H9 (cell line): ENCODE results near the gene GJE1. TPM values are rescaled to one million over a fixed set of nuclear protein-coding genes. Genes with fewer than 3 reads are reported as not detected.

ENCODE experiments used
- DNase-seq: peaks from one replicate; pipeline ENCODE4 v3.0.0-alpha.2; 2017
- H2AFZ ChIP-seq: one replicate; pipeline ENCODE4 v1.6.1; 2013; ENCODE audit warnings: mild to moderate bottlenecking, low read length, control low read depth, moderate library complexity
- H2AK5ac ChIP-seq: 2 replicates; pipeline ENCODE4 v1.6.1; 2013; ENCODE audit warnings: low read length, control low read depth, mixed read lengths; ENCODE audit not compliant: insufficient read length
- H2BK120ac ChIP-seq: one replicate; pipeline ENCODE4 v1.6.1; 2013; ENCODE audit warnings: low read depth, mild to moderate bottlenecking, low read length, control low read depth, inconsistent platforms; ENCODE audit not compliant: poor library complexity, severe bottlenecking
- H2BK12ac ChIP-seq: 2 replicates; pipeline ENCODE4 v1.6.1; 2013; ENCODE audit warnings: low read length, control low read depth, mixed read lengths, low read depth; ENCODE audit not compliant: insufficient read length
- H2BK15ac ChIP-seq: 2 replicates; pipeline ENCODE4 v1.6.1; 2013; ENCODE audit warnings: low read depth, low read length, control low read depth
- H2BK20ac ChIP-seq: one replicate; pipeline ENCODE4 v1.6.1; 2013; ENCODE audit warnings: low read depth, mild to moderate bottlenecking, low read length, control low read depth, inconsistent platforms; ENCODE audit not compliant: poor library complexity, severe bottlenecking
- H2BK5ac ChIP-seq: 2 replicates; pipeline ENCODE4 v1.6.1; 2013; ENCODE audit warnings: low read length, control low read depth, mixed read lengths; ENCODE audit not compliant: insufficient read length
- H3K14ac ChIP-seq: 2 replicates; pipeline ENCODE4 v1.6.1; 2013; ENCODE audit warnings: low read length, control low read depth; ENCODE audit not compliant: insufficient read depth
- H3K18ac ChIP-seq: 2 replicates; pipeline ENCODE4 v1.6.1; 2013; ENCODE audit warnings: low read depth, mild to moderate bottlenecking, mixed read lengths, low read length, control low read depth; ENCODE audit not compliant: insufficient read length
- H3K23ac ChIP-seq: 2 replicates; pipeline ENCODE4 v1.6.1; 2013; ENCODE audit warnings: low read length, control low read depth, mixed read lengths, low read depth; ENCODE audit not compliant: insufficient read length
- H3K23me2 ChIP-seq: 2 replicates; pipeline ENCODE4 v1.6.1; 2013; ENCODE audit warnings: low read depth, mild to moderate bottlenecking, mixed read lengths, low read length, control low read depth; ENCODE audit not compliant: insufficient read length, poor library complexity, severe bottlenecking
- H3K27ac ChIP-seq: 2 replicates; pipeline ENCODE4 v1.5.1; 2013; ENCODE audit warnings: low read length, control low read depth, mixed read lengths, low read depth; ENCODE audit not compliant: insufficient read length
- H3K27me3 ChIP-seq: 2 replicates; pipeline ENCODE4 v1.6.1; 2013; ENCODE audit warnings: low read length, control low read depth, inconsistent platforms; ENCODE audit not compliant: insufficient read depth
- H3K4ac ChIP-seq: 2 replicates; pipeline ENCODE4 v1.6.1; 2013; ENCODE audit warnings: low read depth, mild to moderate bottlenecking, control low read depth, inconsistent platforms, low read length, moderate library complexity
- H3K4me1 ChIP-seq: 2 replicates; pipeline ENCODE4 v1.6.1; 2013; ENCODE audit warnings: low read length, control low read depth, inconsistent platforms; ENCODE audit not compliant: insufficient read depth
- H3K4me2 ChIP-seq: 2 replicates; pipeline ENCODE4 v1.6.1; 2013; ENCODE audit warnings: low read length, control low read depth, mixed read lengths; ENCODE audit not compliant: insufficient read length, insufficient read depth
- H3K56ac ChIP-seq: 2 replicates; pipeline ENCODE4 v1.6.1; 2013; ENCODE audit warnings: low read depth, mild to moderate bottlenecking, mixed read lengths, low read length, control low read depth; ENCODE audit not compliant: insufficient read length
- H3K79me1 ChIP-seq: 2 replicates; pipeline ENCODE4 v1.6.1; 2013; ENCODE audit warnings: low read depth, mild to moderate bottlenecking, moderate library complexity, low read length, control low read depth, inconsistent platforms; ENCODE audit not compliant: insufficient read depth, poor library complexity, severe bottlenecking
- H3K79me2 ChIP-seq: 2 replicates; pipeline ENCODE4 v1.6.1; 2013; ENCODE audit warnings: low read length, control low read depth, inconsistent platforms; ENCODE audit not compliant: insufficient read depth
- H3K9ac ChIP-seq: 2 replicates; pipeline ENCODE4 v1.6.1; 2013; ENCODE audit warnings: low read length, control low read depth, mixed read lengths; ENCODE audit not compliant: insufficient read length; ENCODE audit errors: extremely low read depth
- H3K9me3 ChIP-seq: one replicate; pipeline ENCODE4 v1.6.1; 2013; ENCODE audit warnings: low read depth, low read length, inconsistent platforms; ENCODE audit not compliant: control insufficient read depth
- H3T11ph ChIP-seq: one replicate; pipeline ENCODE4 v1.6.1; 2013; ENCODE audit warnings: mild to moderate bottlenecking, low read length, control low read depth, inconsistent platforms
- H4K20me1 ChIP-seq: one replicate; pipeline ENCODE4 v1.6.1; 2013; ENCODE audit not compliant: control insufficient read depth, insufficient read length, insufficient read depth
- H4K5ac ChIP-seq: 2 replicates; pipeline ENCODE4 v1.6.1; 2013; ENCODE audit warnings: low read depth, mild to moderate bottlenecking, mixed read lengths, low read length, control low read depth; ENCODE audit not compliant: insufficient read length
- H4K8ac ChIP-seq: replicated peaks from 2 replicates; pipeline ENCODE4 v1.6.1; 2013; ENCODE audit warnings: low read length, control low read depth, mixed read lengths, low read depth; ENCODE audit not compliant: insufficient read length
- H4K91ac ChIP-seq: 2 replicates; pipeline ENCODE4 v1.6.1; 2013; ENCODE audit warnings: low read depth, mild to moderate bottlenecking, moderate library complexity, mixed read lengths, low read length, control low read depth; ENCODE audit not compliant: insufficient read length
- H3K27ac Mint-ChIP-seq, 3 experiments: 2 replicates in 2 of 3; 3 replicates in 1 of 3; pipeline ENCODE4 v1.8.0; 2020 to 2021; ENCODE audit warnings: mixed read lengths in 3 of 3, mild to moderate bottlenecking in 1 of 3, moderate library complexity in 1 of 3
- H3K27me3 Mint-ChIP-seq: 2 replicates; pipeline ENCODE4 v1.8.0; 2021; ENCODE audit warnings: low read depth, mild to moderate bottlenecking, moderate library complexity, mixed read lengths
- H3K36me3 Mint-ChIP-seq, 3 experiments: 2 replicates in 2 of 3; 3 replicates in 1 of 3; pipeline ENCODE4 v1.8.0; 2020 to 2021; ENCODE audit warnings: low read depth in 3 of 3, mixed read lengths in 3 of 3; ENCODE audit not compliant: insufficient read depth in 1 of 3
- H3K4me1 Mint-ChIP-seq, 2 experiments: 2 replicates each; pipeline ENCODE4 v1.8.0; 2020; ENCODE audit warnings: mixed read lengths in 2 of 2
- H3K4me3 Mint-ChIP-seq, 2 experiments: 2 replicates in 1 of 2; 3 replicates in 1 of 2; pipeline ENCODE4 v1.8.0; 2020 to 2021; ENCODE audit warnings: mild to moderate bottlenecking in 2 of 2, mixed read lengths in 2 of 2, moderate library complexity in 1 of 2
- H3K9me3 Mint-ChIP-seq, 2 experiments: 2 replicates in 1 of 2; 3 replicates in 1 of 2; pipeline ENCODE4 v1.8.0; 2020; ENCODE audit warnings: mild to moderate bottlenecking in 2 of 2, mixed read lengths in 2 of 2, moderate library complexity in 1 of 2
- WGBS: extraction: QIAGEN DNeasy Blood & Tissue Kit; methylation state at CpG from one replicate; pipeline ENCODE4 v1.1.7; 2013; ENCODE audit warnings: missing lambda C conversion rate, low lambda C conversion rate, mixed read lengths; ENCODE audit not compliant: insufficient read length; ENCODE audit errors: extremely low coverage; 5-methylcytosine and 5-hydroxymethylcytosine counted together
- total RNA-seq: library from RNA; stranded (reverse); gene quantifications from 2 replicates; pipeline ENCODE4 v1.2.1, GENCODE V29; 2021
- TF ChIP-seq, protein P1 (sequence below): fragments of 200-600 bp; sonication (generic); conservative IDR thresholded peaks from 3 replicates; pipeline ENCODE4 v1.8.0; 2021; ENCODE audit warnings: antibody characterized with exemption, mild to moderate bottlenecking

The GJE1 gene
- total RNA-seq, 1 experiment from 2014 or later: not detected

DNA sequence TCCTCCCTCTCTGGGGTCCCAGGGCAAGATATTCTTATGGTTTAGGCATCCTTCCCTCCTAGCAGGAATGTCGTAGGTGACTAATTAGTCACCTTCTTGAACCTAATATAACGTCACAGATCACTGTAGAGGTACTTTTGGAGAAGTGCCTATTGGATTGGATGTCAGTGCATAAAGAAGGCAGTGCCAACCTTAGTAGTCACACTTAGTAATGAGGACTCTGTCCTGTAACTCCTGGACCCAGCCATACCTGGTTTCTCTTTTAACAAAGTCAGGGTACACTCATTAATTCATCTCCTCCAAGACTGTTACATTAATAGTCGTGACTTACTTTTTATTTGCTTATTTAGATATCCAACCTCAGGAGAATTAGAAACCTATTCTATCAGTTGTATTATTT, 34.3 kb downstream of the GJE1 start:
- H3K4me1 ChIP-seq: no peaks in the 10 kb centered on the region
- no peak overlapping the region for H3K18ac ChIP-seq
- H2BK12ac ChIP-seq: no peak overlapping the region
- no peak overlapping the region for H4K8ac ChIP-seq
- H2AFZ ChIP-seq: no peak overlapping the region
- Mint-ChIP-seq H3K27me3 (no peaks in the 10 kb centered on the region), H3K27ac (no peak overlapping the region), H3K36me3 (peaks cover 1 to 32% (median 17%) of the 10 kb centered on the region in 3 experiments; a peak in 6 of 7 replicates), H3K4me3 (no peak overlapping the region), H3K4me1 (peaks cover 4 to 11% of the 10 kb centered on the region in 2 experiments), H3K9me3 (no peaks in the 10 kb centered on the region)
- no peak overlapping the region for H3K4me2 ChIP-seq
- no peak overlapping the region for H2BK5ac ChIP-seq
- H3K9me3 ChIP-seq: no peaks in the 10 kb centered on the region
- TF ChIP-seq, protein P1, sequence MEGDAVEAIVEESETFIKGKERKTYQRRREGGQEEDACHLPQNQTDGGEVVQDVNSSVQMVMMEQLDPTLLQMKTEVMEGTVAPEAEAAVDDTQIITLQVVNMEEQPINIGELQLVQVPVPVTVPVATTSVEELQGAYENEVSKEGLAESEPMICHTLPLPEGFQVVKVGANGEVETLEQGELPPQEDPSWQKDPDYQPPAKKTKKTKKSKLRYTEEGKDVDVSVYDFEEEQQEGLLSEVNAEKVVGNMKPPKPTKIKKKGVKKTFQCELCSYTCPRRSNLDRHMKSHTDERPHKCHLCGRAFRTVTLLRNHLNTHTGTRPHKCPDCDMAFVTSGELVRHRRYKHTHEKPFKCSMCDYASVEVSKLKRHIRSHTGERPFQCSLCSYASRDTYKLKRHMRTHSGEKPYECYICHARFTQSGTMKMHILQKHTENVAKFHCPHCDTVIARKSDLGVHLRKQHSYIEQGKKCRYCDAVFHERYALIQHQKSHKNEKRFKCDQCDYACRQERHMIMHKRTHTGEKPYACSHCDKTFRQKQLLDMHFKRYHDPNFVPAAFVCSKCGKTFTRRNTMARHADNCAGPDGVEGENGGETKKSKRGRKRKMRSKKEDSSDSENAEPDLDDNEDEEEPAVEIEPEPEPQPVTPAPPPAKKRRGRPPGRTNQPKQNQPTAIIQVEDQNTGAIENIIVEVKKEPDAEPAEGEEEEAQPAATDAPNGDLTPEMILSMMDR: no peak
- no peaks in the 10 kb centered on the region for H3K27me3 ChIP-seq
- H2BK15ac ChIP-seq: no peak overlapping the region
- no peak overlapping the region for H4K91ac ChIP-seq
- no peak overlapping the region for H3K9ac ChIP-seq
- no peaks in the 10 kb centered on the region for H4K20me1 ChIP-seq
- no peak overlapping the region for H3K27ac ChIP-seq
- no peak overlapping the region for H2BK20ac ChIP-seq
- H3T11ph ChIP-seq: no peak overlapping the region
- H3K79me1 ChIP-seq: no peaks in the 10 kb centered on the region
- no peaks in the 10 kb centered on the region for H3K23me2 ChIP-seq
- H3K4ac ChIP-seq: no peak overlapping the region
- H2BK120ac ChIP-seq: no peak overlapping the region
- H3K23ac ChIP-seq: no peak overlapping the region
- H3K56ac ChIP-seq: no peak overlapping the region
- no peak for DNase-seq
- H3K14ac ChIP-seq: no peak overlapping the region
- H4K5ac ChIP-seq: no peak overlapping the region
- no CpG with 5 or more reads among the region's 3 CpGs for WGBS
- no peak overlapping the region for H2AK5ac ChIP-seq
- peaks cover 4% of the 10 kb centered on the region for H3K79me2 ChIP-seq
